Spleen (tissue), 11 donors: ENCODE data around the gene KRT6B. TPM values are rescaled to one million over a fixed set of nuclear protein-coding genes. Genes with fewer than 3 reads are reported as not detected.
"Not testable (repeated sequence)": the region's sequence is repeated elsewhere in the genome, so short reads cannot be mapped to it uniquely, and the experiment has no call there.

Experiments
- DNase-seq: peaks from one replicate; pipeline ENCODE4 v3.0.0-alpha.2; 2020
- H3K27ac ChIP-seq, 8 donors: fragments of 200-600 bp; sonication (generic) in 7 of 8; 1 replicate in 4 of 8; 2 replicates in 4 of 8; pipeline versions ENCODE4 v1.5.0 to v1.8.0; 2016 to 2021; ENCODE audit warnings: inconsistent platforms in 4 of 8, mild to moderate bottlenecking in 4 of 8, moderate library complexity in 1 of 8
- H3K27me3 ChIP-seq, 7 donors: fragments of 200-600 bp; sonication (generic) in 6 of 7; replicated peaks in 1 of 7; 1 replicate in 4 of 7; 2 replicates in 3 of 7; pipeline versions ENCODE4 v1.5.0 to v1.8.0; 2016 to 2021; ENCODE audit warnings: inconsistent platforms in 3 of 7, mild to moderate bottlenecking in 1 of 7
- H3K36me3 ChIP-seq, 6 donors: fragments of 200-600 bp; sonication (generic) in 5 of 6; 1 replicate in 4 of 6; 2 replicates in 2 of 6; pipeline versions ENCODE4 v1.5.0 to v1.8.0; 2016 to 2021; ENCODE audit warnings: inconsistent platforms in 2 of 6
- H3K4me1 ChIP-seq, 6 donors: fragments of 200-600 bp; sonication (generic) in 5 of 6; 1 replicate in 3 of 6; 2 replicates in 3 of 6; pipeline versions ENCODE4 v1.5.0 to v1.8.0; 2016 to 2021; ENCODE audit warnings: inconsistent platforms in 3 of 6
- H3K4me3 ChIP-seq, 8 donors: fragments of 200-600 bp; sonication (generic) in 7 of 8; 1 replicate in 4 of 8; 2 replicates in 4 of 8; pipeline versions ENCODE4 v1.5.0 to v1.8.0; 2016 to 2021; ENCODE audit warnings: inconsistent platforms in 4 of 8, mild to moderate bottlenecking in 4 of 8, moderate library complexity in 2 of 8
- H3K9me3 ChIP-seq, 8 donors: fragments of 200-600 bp; sonication (generic) in 7 of 8; 1 replicate in 4 of 8; 2 replicates in 4 of 8; pipeline versions ENCODE4 v1.5.0 to v1.8.0; 2016 to 2021; ENCODE audit warnings: inconsistent platforms in 4 of 8
- CTCF ChIP-seq, 11 experiments: fragments of 200-600 bp in 7 of 11; fragments of 450-650 bp in 4 of 11; sonication (generic) in 4 of 11; IDR thresholded peaks in 8 of 11; conservative IDR thresholded peaks in 3 of 11; 1 replicate in 7 of 11; 2 replicates in 4 of 11; pipeline versions ENCODE4 v1.4.0 to v1.8.0; 2016 to 2021; ENCODE audit warnings: antibody characterized with exemption in 11 of 11, inconsistent platforms in 4 of 11, mild to moderate bottlenecking in 1 of 11
- POLR2A ChIP-seq, 3 donors: fragments of 450-650 bp; IDR thresholded peaks; one replicate each; pipeline ENCODE4 v1.5.1; 2017; ENCODE audit warnings: antibody characterized with exemption in 3 of 3, mild to moderate bottlenecking in 1 of 3
- POLR2AphosphoS5 ChIP-seq, 3 donors: sonication (generic); formaldehyde crosslinking; IDR thresholded peaks; one replicate each; pipeline ENCODE4 v1.5.1; 2017; ENCODE audit warnings: antibody characterized with exemption in 3 of 3
- WGBS, 5 donors: extraction: QIAGEN DNeasy Blood & Tissue Kit in 3 of 5; methylation state at CpG; one replicate each; pipeline versions ENCODE4 v1.1.5 to v1.1.7; 2013 to 2018; 5-methylcytosine and 5-hydroxymethylcytosine counted together
- intact Hi-C: fragments of 100-400 bp; cut with DNase I; formaldehyde crosslinking; loops from one replicate; pipeline ENCODE4 v1.15.0; 2023; ENCODE audit warnings: low total_unique reads
- polyA plus RNA-seq, 3 donors: library from polyadenylated mRNA; stranded (reverse); fragments of 200-250 nt; gene quantifications; one replicate each; pipeline ENCODE4 v1.2.1, GENCODE V29; 2013
- total RNA-seq, 7 donors: library from RNA; depleted of rRNA in 3 of 7; stranded (reverse); fragments of >200 nt in 3 of 7; fragmentation: NEBNext Ultra II Directional in 4 of 7; extraction: Animal tissue kit (Norgen Biotek cat#: 25700) in 4 of 7; gene quantifications; one replicate each; pipeline versions ENCODE4 v1.1.0 to v1.2.1, GENCODE V29; 2016 to 2021
- donor health status: healthy with polysubstance abuse.
- donor health status: DM: no; HTN: no; CAD: no; lungs with moderate emphysema.
- donor health status: DM: no; HTN: no; CAD: no.
- donor health status: Bipolar disorder and iron deficiency.
- donor health status: healthy.
- donor health status: DM: no; HTN: no; CAD: no.
- donor health status: DM: yes; HTN: yes; CAD: no.

Gene KRT6B
- total and polyA plus RNA-seq, 10 donors, result 0.03 to 0.10 (median 0.04) TPM; not detected in 7

- Histone ChIP-seq H3K9me3 (no peaks in the 10 kb centered on the region), H3K36me3 (no peaks in the 10 kb centered on the region), H3K4me3 (no peak overlapping the region), H3K27ac (peak overlapping the region in 1 of 8 donors; percentile 21), H3K4me1 (peaks cover 0 to 15% (median 6%) of the 10 kb centered on the region in 6 donors), H3K27me3 (peaks cover 0 to 37% (median 0%) of the 10 kb centered on the region in 7 donors)
- 40 to 46% (median 42%) methylated on average over 3 of the region's 3 CpGs for WGBS, 5 donors
- DNase-seq, result no peak
- intact Hi-C loops, result loop anchor here (10.0 kb wide), 1 partner anchor 111 kb away; the partner anchor contains the start of gene KRT84
- TF ChIP-seq POLR2AphosphoS5 (IDR thresholded peaks at IDR 0.05), result no peak
- no peak for TF ChIP-seq POLR2A (IDR thresholded peaks at IDR 0.05)
- no peak for TF ChIP-seq CTCF (IDR thresholded peaks at IDR 0.05 in 8 of 11, conservative IDR thresholded peaks at IDR 0.05 in 3 of 11)
These were observed 43.4 kb upstream of the KRT6B start for GRCh38 chr12:52495389-52495788.

- no peaks in the 10 kb centered on the region for H3K9me3 ChIP-seq
- H3K36me3 ChIP-seq, result no peaks in the 10 kb centered on the region
- H3K4me1 ChIP-seq, result peaks cover 0 to 15% (median 6%) of the 10 kb centered on the region in 6 donors
- peaks cover 0 to 36% (median 0%) of the 10 kb centered on the region in 7 donors for H3K27me3 ChIP-seq
- DNase-seq, result no peak
- H3K4me3 ChIP-seq, result no peak overlapping the region
- intact Hi-C loops, result loop anchor here (10.0 kb wide), 1 partner anchor 110 kb away; the partner anchor contains the start of gene KRT84
- TF ChIP-seq POLR2A (IDR thresholded peaks at IDR 0.05), result no peak
- peak in 1 of 3 donors; percentile 35 for TF ChIP-seq POLR2AphosphoS5 (IDR thresholded peaks at IDR 0.05)
- WGBS, 5 donors, result 48 to 65% (median 58%) methylated on average over 3 to 4 of the region's 4 CpGs
- peak overlapping the region in 1 of 8 donors; percentile 21 for H3K27ac ChIP-seq
These were observed 42.6 kb upstream of the KRT6B start for GRCh38 chr12:52494518-52494917.

- no peak for DNase-seq
- Histone ChIP-seq H3K36me3 (no peaks in the 10 kb centered on the region), H3K4me1 (peaks cover 0 to 15% (median 6%) of the 10 kb centered on the region in 6 donors), H3K9me3 (no peaks in the 10 kb centered on the region), H3K27ac (no peak overlapping the region), H3K27me3 (peaks cover 0 to 32% (median 0%) of the 10 kb centered on the region in 7 donors), H3K4me3 (no peak overlapping the region)
- 86 to 89% (median 88%) methylated on average over 1 of the region's 1 CpG for WGBS, 5 donors
- intact Hi-C loops, result loop anchor here (10.0 kb wide), 1 partner anchor 109 kb away; the partner anchor contains the start of gene KRT84
- no peak for TF ChIP-seq POLR2A (IDR thresholded peaks at IDR 0.05)
- TF ChIP-seq POLR2AphosphoS5 (IDR thresholded peaks at IDR 0.05), result no peak
- no peak for TF ChIP-seq CTCF (IDR thresholded peaks at IDR 0.05 in 8 of 11, conservative IDR thresholded peaks at IDR 0.05 in 3 of 11)
These were observed 42.2 kb upstream of the KRT6B start for GRCh38 chr12:52494100-52494499.

GRCh38 chr12:52493172-52493571 lies 41.2 kb upstream of the KRT6B start, which contains the start of gene KRT6A:
Gene KRT6A, minus strand, starts transcription at chr12:52493257. Its CDS starts 69 bp downstream, at chr12:52493188.
- Histone ChIP-seq H3K27me3 (peaks cover 0 to 29% (median 0%) of the 10 kb centered on the region in 7 donors), H3K36me3 (no peaks in the 10 kb centered on the region), H3K9me3 (no peaks in the 10 kb centered on the region), H3K4me1 (peaks cover 0 to 15% (median 6%) of the 10 kb centered on the region in 6 donors), H3K4me3 (no peak within 1 kb of the TSS), H3K27ac (no peak within 1 kb of the TSS)
- no peak for TF ChIP-seq CTCF (IDR thresholded peaks at IDR 0.05 in 8 of 11, conservative IDR thresholded peaks at IDR 0.05 in 3 of 11)
- TF ChIP-seq POLR2AphosphoS5 (IDR thresholded peaks at IDR 0.05), result no peak
- WGBS, 5 donors, result 76 to 93% (median 85%) methylated on average over 2 of the region's 2 CpGs
- no peak for DNase-seq
- intact Hi-C loops, result loop anchor here (10.0 kb wide), 1 partner anchor 108 kb away; the partner anchor contains the start of gene KRT84

- H3K9me3 ChIP-seq, H3K36me3 ChIP-seq, H3K27ac ChIP-seq, DNase-seq, H3K4me3 ChIP-seq: not testable (repeated sequence)
- intact Hi-C loops, result loop anchor here (10.0 kb wide), 1 partner anchor 108 kb away; the partner anchor contains the start of gene KRT84
- Histone ChIP-seq H3K4me1 (peaks cover 0 to 15% (median 6%) of the 10 kb centered on the region in 6 donors), H3K27me3 (peaks cover 0 to 27% (median 0%) of the 10 kb centered on the region in 7 donors)
- 86 to 97% (median 93%) methylated on average over 4 to 6 of the region's 6 CpGs; no CpG with 5 or more reads in 1 of the 5 donors for WGBS, 5 donors
These were observed 40.5 kb upstream of the KRT6B start for GRCh38 chr12:52492405-52492804.

GRCh38 chr12:52491495-52491894 lies 39.5 kb upstream of the KRT6B start:
- not testable (repeated sequence) for H3K36me3 ChIP-seq, DNase-seq, H3K27ac ChIP-seq, H3K4me3 ChIP-seq, H3K9me3 ChIP-seq
- Histone ChIP-seq H3K4me1 (peaks cover 0 to 15% (median 6%) of the 10 kb centered on the region in 6 donors), H3K27me3 (peaks cover 0 to 29% (median 0%) of the 10 kb centered on the region in 7 donors)
- 80 to 89% (median 81%) methylated on average over 8 of the region's 8 CpGs for WGBS, 5 donors
- intact Hi-C loops, result loop anchor here (10.0 kb wide), 1 partner anchor 107 kb away; the partner anchor contains the start of gene KRT84
